ENCODE results near the gene SGCD. TPM values are rescaled to one million over a fixed set of nuclear protein-coding genes. Genes with fewer than 3 reads are reported as not detected.

Gene SGCD
- 1 to 10 TPM; 1.1 to 8.2 (median 4.4) TPM for total RNA-seq

GRCh38 chr5:156326718-156327259, at the start of gene SGCD:
SGCD (plus strand) TSS chr5:156327164.
- no peak for DNase-seq (ENCODE audit: low spot score)

GRCh38 chr5:156277290-156277689, 49.7 kb upstream of the SGCD start:
- no peak for DNase-seq (ENCODE audit: low spot score)
- ATAC-seq (ENCODE audit: low FRiP score), result no peak
- TF ChIP-seq CTCF (IDR thresholded peaks at IDR 0.05), result no peak

More at GRCh38 chr5:156326718-156327259, at the start of gene SGCD:
- peak; percentile 93 for ATAC-seq (ENCODE audit: low FRiP score)
- no peak for TF ChIP-seq CTCF (IDR thresholded peaks at IDR 0.05)

- DNase-seq (ENCODE audit: low spot score) (no peak), ATAC-seq (ENCODE audit: low FRiP score) (no peak)
Measured at GRCh38 chr5:156295431-156295830, 31.5 kb upstream of the SGCD start.

DNA sequence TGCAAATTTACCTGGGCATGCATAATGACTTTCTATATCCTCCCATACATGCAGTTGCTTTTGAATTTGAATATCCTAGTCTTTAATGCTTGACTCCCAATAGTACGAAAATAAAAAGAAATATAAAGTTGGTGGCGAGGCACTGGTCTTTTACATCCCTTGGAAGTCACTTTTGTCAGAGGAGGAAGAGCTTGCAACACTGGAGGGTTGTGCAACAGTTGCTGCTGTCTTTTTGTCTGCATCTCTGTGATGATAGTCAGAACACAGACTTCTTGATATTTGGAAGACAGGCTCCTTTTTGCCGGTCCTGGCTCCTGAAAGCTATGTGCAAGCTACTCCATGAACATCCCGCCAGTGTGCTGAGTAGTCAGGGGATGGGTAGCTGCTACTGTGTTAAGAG, 16.8 kb upstream of the SGCD start:
- no peak for TF ChIP-seq CTCF (IDR thresholded peaks at IDR 0.05)
- DNase-seq (ENCODE audit: low spot score) (no peak), ATAC-seq (ENCODE audit: low FRiP score) (no peak)

More at GRCh38 chr5:156295431-156295830, 31.5 kb upstream of the SGCD start:
- TF ChIP-seq CTCF (IDR thresholded peaks at IDR 0.05), result no peak

DNA sequence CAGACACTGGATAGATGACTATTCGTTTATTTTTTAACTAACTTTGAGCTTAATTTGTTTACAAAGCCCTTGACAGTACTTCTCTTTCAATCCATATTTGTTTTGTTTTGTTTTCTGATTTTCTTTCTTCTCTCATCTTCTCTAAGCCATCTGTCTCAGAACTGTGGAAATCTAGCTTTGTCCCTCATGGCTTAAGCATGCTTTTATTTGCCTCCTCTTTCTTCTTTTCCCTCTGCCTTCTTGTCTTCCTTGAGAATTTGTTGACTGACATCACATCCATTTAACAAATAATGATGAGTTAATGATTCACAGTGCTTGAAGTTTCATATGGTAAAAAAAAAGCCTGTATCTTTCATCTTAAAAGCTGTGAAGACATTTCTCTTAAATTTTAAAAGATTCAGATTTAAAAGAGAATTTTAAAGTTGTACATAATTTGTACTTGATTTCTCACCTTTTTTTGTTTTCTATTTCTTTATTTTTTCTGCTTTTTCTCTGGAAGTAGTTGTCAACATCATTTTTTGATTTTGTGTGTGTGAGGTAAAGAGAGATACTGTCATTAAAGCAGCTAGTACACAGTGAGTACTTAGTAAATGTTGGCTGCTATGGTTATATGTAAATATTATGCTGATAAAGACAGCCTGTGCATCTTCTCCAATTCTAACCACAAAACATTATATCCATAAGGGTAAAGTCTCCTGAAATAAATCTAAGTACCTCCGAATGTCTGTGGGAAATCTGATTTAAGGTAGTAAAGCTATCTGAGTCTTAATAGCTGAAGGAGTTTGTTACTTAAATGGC, 13.9 kb upstream of the SGCD start:
- no peak for TF ChIP-seq CTCF (IDR thresholded peaks at IDR 0.05)
- ATAC-seq (ENCODE audit: low FRiP score), result no peak
- DNase-seq (ENCODE audit: low spot score), result no peak

DNA sequence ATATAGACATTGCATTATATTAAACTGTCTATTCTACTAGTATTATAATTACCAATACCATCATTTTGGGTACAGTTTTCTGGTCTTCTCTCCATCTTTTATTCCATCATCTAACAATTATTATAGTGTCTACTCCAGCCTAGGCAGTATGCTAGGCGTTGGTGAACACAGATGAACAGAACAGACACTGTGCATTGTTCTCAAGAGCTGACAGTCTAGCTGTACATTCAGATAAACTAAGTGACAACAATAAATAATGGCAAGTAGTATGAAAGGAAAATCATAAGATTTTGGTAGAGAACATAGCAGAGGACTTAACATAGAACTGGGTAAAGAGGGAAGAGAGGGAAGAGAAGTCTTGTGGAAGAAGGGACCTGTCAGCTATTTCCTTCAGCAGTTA, 12.5 kb upstream of the SGCD start:
- DNase-seq (ENCODE audit: low spot score) (no peak), ATAC-seq (ENCODE audit: low FRiP score) (no peak)
- TF ChIP-seq CTCF (IDR thresholded peaks at IDR 0.05), result no peak

DNA sequence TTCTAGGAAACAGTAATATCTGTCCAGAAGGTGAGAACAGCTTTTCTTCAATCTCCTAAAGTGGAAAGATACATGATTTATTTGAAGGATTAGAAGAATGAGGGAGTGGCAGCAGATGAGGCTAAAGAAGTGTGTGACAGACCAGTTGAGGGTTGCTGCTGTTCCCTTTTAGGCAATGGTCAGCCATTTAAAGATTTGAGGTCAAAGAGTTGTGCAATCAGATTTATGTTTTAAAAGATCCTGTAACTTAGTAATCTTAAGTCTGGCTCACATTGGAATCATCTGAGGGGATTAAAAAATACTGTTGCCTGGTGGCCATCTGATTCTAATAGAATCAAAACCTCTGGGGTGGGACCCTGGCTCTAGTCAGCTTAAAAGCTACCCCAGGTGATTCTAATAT, 4.3 kb upstream of the SGCD start:
- TF ChIP-seq CTCF (IDR thresholded peaks at IDR 0.05), result no peak
- DNase-seq (ENCODE audit: low spot score) (no peak), ATAC-seq (ENCODE audit: low FRiP score) (no peak)
